HG02571 (cell line): ENCODE measurements around the gene ZNF106.

Experiments used
- ATAC-seq: cut with Tn5 transposase; IDR thresholded peaks from one replicate; pipeline ENCODE4 v1.9.1; 2021; ENCODE audit warnings: mild to moderate bottlenecking, moderate library complexity; ENCODE audit not compliant: unreplicated experiment

Gene ZNF106

GRCh38 chr15:42373274-42373673, 117.7 kb downstream of the ZNF106 start:
- no peak for ATAC-seq

GRCh38 chr15:42371096-42371495, 119.8 kb downstream of the ZNF106 start:
- ATAC-seq, result no peak

GRCh38 chr15:42368096-42368495, 122.8 kb downstream of the ZNF106 start:
- ATAC-seq, result no peak

- no peak for ATAC-seq
Measured at GRCh38 chr15:42367041-42367440, 123.9 kb downstream of the ZNF106 start.

GRCh38 chr15:42365921-42366550, 124.9 kb downstream of the ZNF106 start:
- no peak for ATAC-seq

- ATAC-seq, result no peak
Measured at GRCh38 chr15:42364529-42364928, 126.4 kb downstream of the ZNF106 start.

GRCh38 chr15:42363942-42364341, 127.0 kb downstream of the ZNF106 start:
- no peak for ATAC-seq

GRCh38 chr15:42363487-42363886, 127.5 kb downstream of the ZNF106 start:
- ATAC-seq, result no peak
